Measurements from ENCODE around the gene ZZZ3. TPM values are rescaled to one million over a fixed set of nuclear protein-coding genes. Genes with fewer than 3 reads are reported as not detected.

The ZZZ3 gene
- 59.6 and 71.9 TPM in 2 replicates for total RNA-seq
- polyA plus RNA-seq = 25.1 and 31.2 TPM in 2 replicates

- Histone ChIP-seq H3K27me3 (no peaks in the 10 kb centered on the region), H3K27ac (peak within 1 kb of the TSS; percentile 96), H3K79me2 (peaks cover 46% of the 10 kb centered on the region), H3K9me2 (replicated peaks; ENCODE audit: insufficient read depth) (no peaks in the 10 kb centered on the region), H4K20me1 (ENCODE audit: insufficient read depth, poor library complexity, severe bottlenecking) (peaks cover 32% of the 10 kb centered on the region), H3K4me1 (ENCODE audit: insufficient read depth) (peaks cover 25% of the 10 kb centered on the region), H3K9me3 (ENCODE audit: low read depth) (no peaks in the 10 kb centered on the region), H3K4me2 (peak within 1 kb of the TSS; percentile 90), H3K4me3 (peak within 1 kb of the TSS; percentile 80), H2AFZ (peak within 1 kb of the TSS; percentile 93), H3K36me3 (replicated peaks; ENCODE audit: insufficient read depth, low read depth) (no peaks in the 10 kb centered on the region)
- DNase-seq (ENCODE audit: low spot score) = peak; percentile 95
- no peak for TF ChIP-seq EZH2 (IDR thresholded peaks at IDR 0.05; ENCODE audit: borderline replicate concordance)
- TF ChIP-seq EZH2phosphoT487 (IDR thresholded peaks at IDR 0.05; ENCODE audit: low read depth, severe bottlenecking, unreplicated experiment) = no peak
- no peak for TF ChIP-seq CTCF (IDR thresholded peaks at IDR 0.05; ENCODE audit: poor library complexity)
- under 1% methylated on average over 27 of the region's 56 CpGs for WGBS (ENCODE audit: low lambda C conversion rate, missing lambda C conversion rate)
These were observed at the start of gene ZZZ3 for GRCh38 chr1:77682460-77683159. Gene ZZZ3 (minus strand): TSS chr1:77682658. CDS start chr1:77633354, 49,304 bp downstream.

GRCh38 chr1:77732090-77732489 is 49.6 kb upstream of the ZZZ3 start:
- Histone ChIP-seq H3K4me3 (no peak overlapping the region), H3K27ac (no peak overlapping the region), H3K4me1 (ENCODE audit: insufficient read depth) (no peaks in the 10 kb centered on the region), H3K27me3 (no peaks in the 10 kb centered on the region), H4K20me1 (ENCODE audit: insufficient read depth, poor library complexity, severe bottlenecking) (no peaks in the 10 kb centered on the region), H3K9me3 (ENCODE audit: low read depth) (no peaks in the 10 kb centered on the region), H3K4me2 (no peak overlapping the region), H2AFZ (no peak overlapping the region), H3K79me2 (peaks cover 5% of the 10 kb centered on the region), H3K36me3 (replicated peaks; ENCODE audit: insufficient read depth, low read depth) (no peaks in the 10 kb centered on the region), H3K9me2 (replicated peaks; ENCODE audit: insufficient read depth) (no peaks in the 10 kb centered on the region)
- TF ChIP-seq CTCF (IDR thresholded peaks at IDR 0.05; ENCODE audit: poor library complexity) (no peak), EZH2 (IDR thresholded peaks at IDR 0.05; ENCODE audit: borderline replicate concordance) (no peak), EZH2phosphoT487 (IDR thresholded peaks at IDR 0.05; ENCODE audit: low read depth, severe bottlenecking, unreplicated experiment) (no peak)
- 96% methylated on average over 1 of the region's 1 CpG for WGBS (ENCODE audit: low lambda C conversion rate, missing lambda C conversion rate)
- DNase-seq (ENCODE audit: low spot score) = no peak

GRCh38 chr1:77725706-77726105 is 43.2 kb upstream of the ZZZ3 start:
- Histone ChIP-seq H3K4me1 (ENCODE audit: insufficient read depth) (no peaks in the 10 kb centered on the region), H2AFZ (no peak overlapping the region), H3K27ac (no peak overlapping the region), H3K27me3 (no peaks in the 10 kb centered on the region), H3K4me2 (no peak overlapping the region), H3K36me3 (replicated peaks; ENCODE audit: insufficient read depth, low read depth) (no peaks in the 10 kb centered on the region), H4K20me1 (ENCODE audit: insufficient read depth, poor library complexity, severe bottlenecking) (no peaks in the 10 kb centered on the region), H3K79me2 (no peaks in the 10 kb centered on the region), H3K9me3 (ENCODE audit: low read depth) (no peaks in the 10 kb centered on the region), H3K4me3 (no peak overlapping the region), H3K9me2 (replicated peaks; ENCODE audit: insufficient read depth) (no peaks in the 10 kb centered on the region)
- TF ChIP-seq EZH2 (IDR thresholded peaks at IDR 0.05; ENCODE audit: borderline replicate concordance) = no peak
- TF ChIP-seq EZH2phosphoT487 (IDR thresholded peaks at IDR 0.05; ENCODE audit: low read depth, severe bottlenecking, unreplicated experiment) = no peak
- no peak for TF ChIP-seq CTCF (IDR thresholded peaks at IDR 0.05; ENCODE audit: poor library complexity)
- 98% methylated on average over 4 of the region's 4 CpGs for WGBS (ENCODE audit: low lambda C conversion rate, missing lambda C conversion rate)
- no peak for DNase-seq (ENCODE audit: low spot score)

Measured in hepatocyte (in vitro differentiated cells).